ENCODE measurements around the gene PTPRZ1. TPM values are rescaled to one million over a fixed set of nuclear protein-coding genes. Genes with fewer than 3 reads are reported as not detected.

PTPRZ1 gene
- polyA plus RNA-seq, 3 donors, result not detected

DNA sequence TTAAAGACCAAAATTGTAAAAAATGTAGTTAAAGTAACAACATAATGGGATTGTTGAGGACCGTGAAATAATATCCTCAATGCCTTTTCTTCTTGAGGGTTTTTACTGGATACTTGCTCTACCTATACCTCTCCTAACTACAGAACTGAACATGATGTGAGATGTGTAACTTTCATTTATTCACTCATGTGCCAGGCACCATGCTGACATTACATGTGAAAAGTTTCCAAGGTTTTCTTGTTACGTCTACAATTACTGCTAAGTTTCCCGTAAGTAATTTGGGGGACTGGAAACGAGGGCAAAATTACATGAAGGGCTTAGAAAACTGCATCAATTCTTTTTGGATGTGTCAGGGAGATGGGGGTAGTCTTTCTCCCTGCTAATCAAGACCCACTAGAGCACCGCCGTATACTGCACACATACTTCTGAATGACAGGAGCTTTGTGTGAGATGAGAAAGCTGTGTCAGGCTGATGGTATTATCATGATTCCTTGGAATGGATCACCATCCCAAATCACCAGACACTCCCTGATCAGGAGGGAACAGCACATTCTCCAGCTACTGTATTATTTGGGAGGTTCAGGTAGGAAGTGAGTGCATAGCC, 41.8 kb downstream of the PTPRZ1 start:
- Histone ChIP-seq H3K27ac (ENCODE audit: low read depth in 1 of 2, low read length in 2 of 2) (no peak overlapping the region), H3K4me3 (replicated peaks in 1 of 3; ENCODE audit: low read depth in 2 of 3, low read length in 3 of 3) (no peak overlapping the region), H3K9ac (ENCODE audit: insufficient read depth, low read length, poor library complexity, severe bottlenecking) (no peak overlapping the region), H2AFZ (ENCODE audit: insufficient read depth, low read depth, low read length, poor library complexity, severe bottlenecking) (no peak overlapping the region), H3K79me2 (ENCODE audit: insufficient read depth, low read length) (no peaks in the 10 kb centered on the region), H3K9me3 (replicated peaks in 1 of 2; ENCODE audit: control insufficient read depth in 1 of 2, insufficient read depth in 1 of 2, low read length in 2 of 2) (no peaks in the 10 kb centered on the region), H3K36me3 (replicated peaks in 1 of 2; ENCODE audit: control insufficient read depth in 1 of 2, insufficient read depth in 2 of 2, low read length in 2 of 2) (no peaks in the 10 kb centered on the region), H3K4me1 (ENCODE audit: control insufficient read depth in 1 of 2, insufficient read depth in 2 of 2, low read length in 2 of 2) (no peaks in the 10 kb centered on the region), H4K20me1 (ENCODE audit: insufficient read depth, low read length) (no peaks in the 10 kb centered on the region), H3K27me3 (ENCODE audit: control insufficient read depth in 2 of 2, insufficient read depth in 2 of 2, low read length in 2 of 2) (no peaks in the 10 kb centered on the region), H3K4me2 (replicated peaks; ENCODE audit: extremely low read depth, low read length, poor library complexity, severe bottlenecking) (no peak overlapping the region)
- DNase-seq, result no peak
- Mint-ChIP-seq H3K4me3 (no peak overlapping the region), H3K4me1 (no peaks in the 10 kb centered on the region), H3K36me3 (no peaks in the 10 kb centered on the region), H3K27me3 (ENCODE audit: low read depth in 3 of 3) (peaks cover 0 to 3% (median 0%) of the 10 kb centered on the region in 3 donors), H3K9me3 (peaks cover 0 to 1% (median 0%) of the 10 kb centered on the region in 7 donors), H3K27ac (no peak overlapping the region)
- TF ChIP-seq, protein P1, sequence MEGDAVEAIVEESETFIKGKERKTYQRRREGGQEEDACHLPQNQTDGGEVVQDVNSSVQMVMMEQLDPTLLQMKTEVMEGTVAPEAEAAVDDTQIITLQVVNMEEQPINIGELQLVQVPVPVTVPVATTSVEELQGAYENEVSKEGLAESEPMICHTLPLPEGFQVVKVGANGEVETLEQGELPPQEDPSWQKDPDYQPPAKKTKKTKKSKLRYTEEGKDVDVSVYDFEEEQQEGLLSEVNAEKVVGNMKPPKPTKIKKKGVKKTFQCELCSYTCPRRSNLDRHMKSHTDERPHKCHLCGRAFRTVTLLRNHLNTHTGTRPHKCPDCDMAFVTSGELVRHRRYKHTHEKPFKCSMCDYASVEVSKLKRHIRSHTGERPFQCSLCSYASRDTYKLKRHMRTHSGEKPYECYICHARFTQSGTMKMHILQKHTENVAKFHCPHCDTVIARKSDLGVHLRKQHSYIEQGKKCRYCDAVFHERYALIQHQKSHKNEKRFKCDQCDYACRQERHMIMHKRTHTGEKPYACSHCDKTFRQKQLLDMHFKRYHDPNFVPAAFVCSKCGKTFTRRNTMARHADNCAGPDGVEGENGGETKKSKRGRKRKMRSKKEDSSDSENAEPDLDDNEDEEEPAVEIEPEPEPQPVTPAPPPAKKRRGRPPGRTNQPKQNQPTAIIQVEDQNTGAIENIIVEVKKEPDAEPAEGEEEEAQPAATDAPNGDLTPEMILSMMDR (IDR thresholded peaks at IDR 0.05), result no peak
- intact Hi-C loops (cut with micrococcal nuclease), result no loop called here
- WGBS (ENCODE audit: insufficient coverage), result 100% methylated on average over 1 of the region's 6 CpGs

GRCh38 chr7:121916211-121916610, 43.2 kb downstream of the PTPRZ1 start:
- intact Hi-C loops (cut with micrococcal nuclease), result no loop called here
- Mint-ChIP-seq H3K27me3 (ENCODE audit: low read depth in 3 of 3) (no peaks in the 10 kb centered on the region), H3K4me3 (no peak overlapping the region), H3K4me1 (no peaks in the 10 kb centered on the region), H3K9me3 (no peaks in the 10 kb centered on the region), H3K36me3 (no peaks in the 10 kb centered on the region), H3K27ac (no peak overlapping the region)
- H3K9me3 ChIP-seq (replicated peaks in 1 of 2; ENCODE audit: control insufficient read depth in 1 of 2, insufficient read depth in 1 of 2, low read length in 2 of 2), result no peaks in the 10 kb centered on the region
- H3K27ac ChIP-seq (ENCODE audit: low read depth in 1 of 2, low read length in 2 of 2), result no peak overlapping the region
- H3K4me1 ChIP-seq (ENCODE audit: control insufficient read depth in 1 of 2, insufficient read depth in 2 of 2, low read length in 2 of 2), result no peaks in the 10 kb centered on the region
- no peak for DNase-seq
- H3K9ac ChIP-seq (ENCODE audit: insufficient read depth, low read length, poor library complexity, severe bottlenecking), result no peak overlapping the region
- H3K79me2 ChIP-seq (ENCODE audit: insufficient read depth, low read length), result no peaks in the 10 kb centered on the region
- H4K20me1 ChIP-seq (ENCODE audit: insufficient read depth, low read length), result no peaks in the 10 kb centered on the region
- H3K27me3 ChIP-seq (ENCODE audit: control insufficient read depth in 2 of 2, insufficient read depth in 2 of 2, low read length in 2 of 2), result no peaks in the 10 kb centered on the region
- H3K4me3 ChIP-seq (replicated peaks in 1 of 3; ENCODE audit: low read depth in 2 of 3, low read length in 3 of 3), result no peak overlapping the region
- H3K36me3 ChIP-seq (replicated peaks in 1 of 2; ENCODE audit: control insufficient read depth in 1 of 2, insufficient read depth in 2 of 2, low read length in 2 of 2), result no peaks in the 10 kb centered on the region
- TF ChIP-seq, protein P1 (IDR thresholded peaks at IDR 0.05), result no peak
- no peak overlapping the region for H2AFZ ChIP-seq (ENCODE audit: insufficient read depth, low read depth, low read length, poor library complexity, severe bottlenecking)
- WGBS (ENCODE audit: insufficient coverage), result no CpG with 5 or more reads among the region's 4 CpGs
- H3K4me2 ChIP-seq (replicated peaks; ENCODE audit: extremely low read depth, low read length, poor library complexity, severe bottlenecking), result no peak overlapping the region

Measured in CD14-positive monocyte (primary cell).